MM.1S (cell line): ENCODE measurements around the gene IGDCC3.

Experiments used
- DNase-seq: peaks from one replicate; pipeline ENCODE4 v3.0.0-alpha.2; 2015
- H2AFZ ChIP-seq: fragments of 300-600 bp; sonication (generic); 2 replicates; pipeline ENCODE4 v1.6.0; 2016; ENCODE audit warnings: antibody characterized with exemption, low read length
- H3F3A ChIP-seq: fragments of 300-600 bp; sonication (generic); 2 replicates; pipeline ENCODE4 v1.6.1; 2016; ENCODE audit warnings: mild to moderate bottlenecking, antibody characterized with exemption, low read length, moderate library complexity, mixed read lengths; ENCODE audit not compliant: insufficient read depth
- H3K27ac ChIP-seq: fragments of 300-600 bp; sonication (generic); 2 replicates; pipeline ENCODE4 v1.5.1; 2016; ENCODE audit warnings: mild to moderate bottlenecking, low read length
- H3K27me3 ChIP-seq: fragments of 300-600 bp; sonication (generic); replicated peaks from 2 replicates; pipeline ENCODE4 v1.6.0; 2016; ENCODE audit warnings: low read length; ENCODE audit not compliant: insufficient read depth
- H3K36me3 ChIP-seq: fragments of 300-600 bp; sonication (generic); replicated peaks from 2 replicates; pipeline ENCODE4 v1.6.1; 2016; ENCODE audit warnings: mild to moderate bottlenecking, low read length, mixed read lengths; ENCODE audit not compliant: insufficient read depth
- H3K4me1 ChIP-seq: fragments of 300-600 bp; sonication (generic); 2 replicates; pipeline ENCODE4 v1.6.1; 2016; ENCODE audit warnings: low read length, mixed read lengths
- H3K4me2 ChIP-seq: fragments of 300-600 bp; sonication (generic); 2 replicates; pipeline ENCODE4 v1.6.0; 2016; ENCODE audit warnings: low read depth, low read length
- H3K4me3 ChIP-seq: fragments of 300-600 bp; sonication (generic); 2 replicates; pipeline ENCODE4 v1.5.1; 2016; ENCODE audit warnings: low read length, mixed read lengths
- H3K79me2 ChIP-seq: fragments of 300-600 bp; sonication (generic); 2 replicates; pipeline ENCODE4 v1.6.1; 2016; ENCODE audit warnings: mixed run types, low read length, mixed read lengths
- H3K9ac ChIP-seq: fragments of 300-600 bp; sonication (generic); 2 replicates; pipeline ENCODE4 v1.6.1; 2016; ENCODE audit warnings: low read length, mixed read lengths
- H3K9me2 ChIP-seq: fragments of 300-600 bp; sonication (generic); replicated peaks from 2 replicates; pipeline ENCODE4 v1.6.1; 2016; ENCODE audit warnings: mild to moderate bottlenecking, low read length, mixed read lengths; ENCODE audit not compliant: insufficient read depth
- H3K9me3 ChIP-seq: fragments of 300-600 bp; sonication (generic); replicated peaks from 2 replicates; pipeline ENCODE4 v1.6.1; 2016; ENCODE audit warnings: mild to moderate bottlenecking, low read length, mixed read lengths; ENCODE audit not compliant: insufficient read depth
- H4K20me1 ChIP-seq: fragments of 300-600 bp; sonication (generic); 2 replicates; pipeline ENCODE4 v1.6.1; 2016; ENCODE audit warnings: mild to moderate bottlenecking, low read length, moderate library complexity, mixed read lengths; ENCODE audit not compliant: insufficient read depth
- EZH2 ChIP-seq: fragments of 300-600 bp; sonication (generic); optimal IDR thresholded peaks from 2 replicates; pipeline ENCODE3; 2017; ENCODE audit warnings: low read depth, mild to moderate bottlenecking, antibody characterized with exemption, low read length, mixed read lengths
- EZH2phosphoT487 ChIP-seq: fragments of 300-600 bp; sonication (generic); IDR thresholded peaks from 2 replicates; pipeline ENCODE4 v1.6.1; 2018; ENCODE audit warnings: antibody characterized with exemption, low read length
- TF ChIP-seq, protein P1 (sequence below): fragments of 300-600 bp; sonication (generic); IDR thresholded peaks from 2 replicates; pipeline ENCODE4 v1.5.1; 2016; ENCODE audit warnings: antibody characterized with exemption, low read length, mixed read lengths

The IGDCC3 gene

DNA sequence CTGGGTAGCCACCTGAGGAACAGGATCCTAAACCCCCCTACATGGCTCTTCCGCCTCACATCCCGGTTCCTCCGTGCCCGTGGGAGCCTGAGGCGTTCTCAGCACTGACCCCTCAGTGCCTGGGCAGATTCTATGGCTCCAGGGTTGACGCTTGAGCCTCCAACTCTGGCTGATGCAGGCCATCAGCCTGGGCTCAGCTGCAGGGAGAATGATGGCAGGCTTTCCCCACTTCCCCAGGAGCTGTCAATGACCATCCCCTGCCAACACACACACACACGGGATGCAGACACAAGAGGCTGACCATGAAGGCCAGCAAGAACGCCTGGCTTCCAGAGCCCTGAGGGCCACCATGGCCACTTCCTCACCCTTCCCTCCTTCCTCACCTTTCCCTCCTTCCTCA lies 15.8 kb upstream of the IGDCC3 start:
- Histone ChIP-seq H3K79me2 (no peaks in the 10 kb centered on the region), H3K27me3 (peaks cover 86% of the 10 kb centered on the region), H3K36me3 (no peaks in the 10 kb centered on the region), H3K4me2 (no peak overlapping the region), H3K9me3 (no peaks in the 10 kb centered on the region), H3K4me3 (no peak overlapping the region), H3K4me1 (no peaks in the 10 kb centered on the region), H4K20me1 (no peaks in the 10 kb centered on the region), H3K9ac (no peak overlapping the region), H3K9me2 (no peaks in the 10 kb centered on the region), H3K27ac (no peak overlapping the region), H2AFZ (no peak overlapping the region), H3F3A (no peaks in the 10 kb centered on the region)
- TF ChIP-seq, protein P1, sequence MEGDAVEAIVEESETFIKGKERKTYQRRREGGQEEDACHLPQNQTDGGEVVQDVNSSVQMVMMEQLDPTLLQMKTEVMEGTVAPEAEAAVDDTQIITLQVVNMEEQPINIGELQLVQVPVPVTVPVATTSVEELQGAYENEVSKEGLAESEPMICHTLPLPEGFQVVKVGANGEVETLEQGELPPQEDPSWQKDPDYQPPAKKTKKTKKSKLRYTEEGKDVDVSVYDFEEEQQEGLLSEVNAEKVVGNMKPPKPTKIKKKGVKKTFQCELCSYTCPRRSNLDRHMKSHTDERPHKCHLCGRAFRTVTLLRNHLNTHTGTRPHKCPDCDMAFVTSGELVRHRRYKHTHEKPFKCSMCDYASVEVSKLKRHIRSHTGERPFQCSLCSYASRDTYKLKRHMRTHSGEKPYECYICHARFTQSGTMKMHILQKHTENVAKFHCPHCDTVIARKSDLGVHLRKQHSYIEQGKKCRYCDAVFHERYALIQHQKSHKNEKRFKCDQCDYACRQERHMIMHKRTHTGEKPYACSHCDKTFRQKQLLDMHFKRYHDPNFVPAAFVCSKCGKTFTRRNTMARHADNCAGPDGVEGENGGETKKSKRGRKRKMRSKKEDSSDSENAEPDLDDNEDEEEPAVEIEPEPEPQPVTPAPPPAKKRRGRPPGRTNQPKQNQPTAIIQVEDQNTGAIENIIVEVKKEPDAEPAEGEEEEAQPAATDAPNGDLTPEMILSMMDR: no peak
- TF ChIP-seq EZH2phosphoT487 (no peak), EZH2 (no peak)
- no peak for DNase-seq

DNA sequence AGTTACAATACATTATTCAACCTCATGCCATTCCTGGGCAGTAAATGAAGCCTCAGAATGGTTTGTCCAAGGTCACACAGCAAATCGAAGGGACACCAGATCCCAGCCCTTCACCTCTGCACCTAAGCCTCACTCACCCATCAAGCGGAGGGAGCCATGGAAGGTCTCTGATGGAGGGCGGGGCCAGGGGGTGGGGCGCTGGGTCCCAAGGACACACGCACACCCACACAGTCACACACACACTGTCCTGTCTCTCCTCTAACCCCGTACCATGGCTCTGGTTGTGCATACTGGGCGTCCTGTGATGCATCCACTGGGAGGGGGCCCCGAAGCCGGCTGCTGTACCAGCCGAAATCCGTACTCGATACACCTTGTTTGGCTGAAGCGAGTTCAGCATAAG lies 15.3 kb upstream of the IGDCC3 start:
- Histone ChIP-seq H4K20me1 (no peaks in the 10 kb centered on the region), H3K27me3 (peaks cover 90% of the 10 kb centered on the region), H3K9ac (no peak overlapping the region), H3K4me2 (no peak overlapping the region), H2AFZ (no peak overlapping the region), H3K79me2 (no peaks in the 10 kb centered on the region), H3K27ac (no peak overlapping the region), H3K4me1 (no peaks in the 10 kb centered on the region), H3F3A (no peaks in the 10 kb centered on the region), H3K9me3 (no peaks in the 10 kb centered on the region), H3K9me2 (no peaks in the 10 kb centered on the region), H3K4me3 (no peak overlapping the region), H3K36me3 (no peaks in the 10 kb centered on the region)
- DNase-seq: no peak
- TF ChIP-seq, protein P1: no peak
- no peak for TF ChIP-seq EZH2phosphoT487

DNA sequence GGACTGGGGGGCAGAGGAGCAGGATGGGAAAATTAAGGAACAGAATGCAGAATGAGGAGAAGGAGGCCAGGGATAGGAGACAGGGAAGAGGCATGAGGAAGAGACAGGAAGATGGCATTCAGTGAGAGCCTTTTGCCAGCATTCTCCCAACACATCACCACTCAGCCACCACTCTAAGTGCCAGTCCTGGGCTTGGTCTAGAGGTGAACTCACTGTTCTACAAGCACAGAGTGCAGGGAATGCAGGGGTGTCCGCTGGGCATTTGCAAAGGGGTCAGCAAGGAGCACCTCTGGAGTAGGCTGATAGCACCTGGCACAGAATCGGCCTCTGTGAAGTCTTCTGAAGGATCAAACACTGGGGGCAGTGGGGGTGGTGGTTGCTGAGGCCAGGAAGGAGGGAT lies 14.6 kb upstream of the IGDCC3 start:
- no peaks in the 10 kb centered on the region for H3K36me3 ChIP-seq
- no peaks in the 10 kb centered on the region for H3F3A ChIP-seq
- H3K9ac ChIP-seq: no peak overlapping the region
- no peak overlapping the region for H3K4me3 ChIP-seq
- no peaks in the 10 kb centered on the region for H3K9me3 ChIP-seq
- H3K9me2 ChIP-seq: no peaks in the 10 kb centered on the region
- no peaks in the 10 kb centered on the region for H3K79me2 ChIP-seq
- DNase-seq: no peak
- TF ChIP-seq EZH2phosphoT487: no peak
- TF ChIP-seq, protein P1: no peak
- no peak for TF ChIP-seq EZH2
- no peak overlapping the region for H2AFZ ChIP-seq
- H3K4me2 ChIP-seq: no peak overlapping the region
- peaks cover 85% of the 10 kb centered on the region for H3K27me3 ChIP-seq
- no peak overlapping the region for H3K27ac ChIP-seq
- H3K4me1 ChIP-seq: no peaks in the 10 kb centered on the region
- H4K20me1 ChIP-seq: no peaks in the 10 kb centered on the region
